Stimulated activated CD8-positive, alpha-beta memory T cell treated with anti-CD3 and anti-CD28 coated beads, Interleukin-12 subunit alpha, Interleukin-12 subunit beta, amount 100 ng/mL, for 4 hours (primary cell): ENCODE results near the gene SEPTIN5.
A peak's percentile ranks its signal among the peaks of the same experiment; 100 is the strongest.

Experiments used
- DNase-seq: peaks from one replicate; pipeline ENCODE4 v3.0.0-alpha.2; 2020; ENCODE audit warnings: low read depth

SEPTIN5 gene

DNA sequence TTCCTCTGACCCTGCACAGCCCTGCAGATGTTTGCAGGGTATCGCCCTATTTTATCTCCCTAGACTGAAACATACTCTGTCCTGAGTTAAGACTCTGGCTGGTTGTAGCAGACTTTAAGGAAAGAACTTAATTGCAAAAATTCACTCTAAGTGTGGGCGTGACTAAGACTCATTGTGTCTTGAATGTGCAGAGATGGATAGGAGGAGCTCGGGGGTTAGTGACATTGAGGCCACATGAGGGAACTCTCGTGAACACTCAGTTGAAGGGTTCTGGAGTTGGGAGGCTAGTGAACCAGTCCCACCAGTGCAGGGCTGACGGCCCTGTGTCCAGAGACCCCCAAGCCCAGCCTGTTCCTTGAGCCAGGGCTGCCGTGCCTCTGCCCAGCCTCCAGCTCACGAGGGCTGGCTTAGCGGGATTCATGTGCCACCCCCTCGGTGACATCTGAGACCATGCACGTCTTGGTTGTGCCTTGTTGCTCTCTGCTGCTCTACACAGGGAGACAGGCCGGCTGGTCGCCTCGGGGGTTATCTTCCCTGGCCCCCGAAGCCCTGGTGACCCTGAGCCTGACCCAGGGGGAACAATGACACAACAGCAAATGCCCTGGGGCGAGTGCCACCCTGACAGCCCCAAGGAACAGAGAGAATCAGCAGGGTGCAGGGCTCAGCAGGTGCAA, 34.8 kb downstream of the SEPTIN5 start:
- no peak for DNase-seq

DNA sequence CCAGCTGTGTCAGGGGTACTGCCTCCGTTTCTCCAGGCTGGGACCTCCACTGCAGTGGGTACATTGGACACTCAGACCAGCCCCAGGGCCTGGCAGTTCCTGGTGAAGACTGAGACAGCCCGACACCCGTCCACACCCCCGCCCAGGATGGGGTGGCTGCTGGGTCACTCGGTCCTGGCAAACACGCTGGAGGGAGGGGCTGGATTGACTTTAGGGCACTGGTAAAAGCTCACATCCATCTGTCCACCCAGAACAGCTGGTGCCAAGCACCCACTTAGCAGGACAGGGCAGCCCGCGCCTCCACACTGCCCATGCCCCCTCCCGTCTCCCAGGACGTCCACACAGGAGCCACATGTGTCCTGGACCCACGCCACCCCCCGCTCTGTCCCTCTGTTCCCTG, 35.6 kb downstream of the SEPTIN5 start:
- DNase-seq, result no peak

DNA sequence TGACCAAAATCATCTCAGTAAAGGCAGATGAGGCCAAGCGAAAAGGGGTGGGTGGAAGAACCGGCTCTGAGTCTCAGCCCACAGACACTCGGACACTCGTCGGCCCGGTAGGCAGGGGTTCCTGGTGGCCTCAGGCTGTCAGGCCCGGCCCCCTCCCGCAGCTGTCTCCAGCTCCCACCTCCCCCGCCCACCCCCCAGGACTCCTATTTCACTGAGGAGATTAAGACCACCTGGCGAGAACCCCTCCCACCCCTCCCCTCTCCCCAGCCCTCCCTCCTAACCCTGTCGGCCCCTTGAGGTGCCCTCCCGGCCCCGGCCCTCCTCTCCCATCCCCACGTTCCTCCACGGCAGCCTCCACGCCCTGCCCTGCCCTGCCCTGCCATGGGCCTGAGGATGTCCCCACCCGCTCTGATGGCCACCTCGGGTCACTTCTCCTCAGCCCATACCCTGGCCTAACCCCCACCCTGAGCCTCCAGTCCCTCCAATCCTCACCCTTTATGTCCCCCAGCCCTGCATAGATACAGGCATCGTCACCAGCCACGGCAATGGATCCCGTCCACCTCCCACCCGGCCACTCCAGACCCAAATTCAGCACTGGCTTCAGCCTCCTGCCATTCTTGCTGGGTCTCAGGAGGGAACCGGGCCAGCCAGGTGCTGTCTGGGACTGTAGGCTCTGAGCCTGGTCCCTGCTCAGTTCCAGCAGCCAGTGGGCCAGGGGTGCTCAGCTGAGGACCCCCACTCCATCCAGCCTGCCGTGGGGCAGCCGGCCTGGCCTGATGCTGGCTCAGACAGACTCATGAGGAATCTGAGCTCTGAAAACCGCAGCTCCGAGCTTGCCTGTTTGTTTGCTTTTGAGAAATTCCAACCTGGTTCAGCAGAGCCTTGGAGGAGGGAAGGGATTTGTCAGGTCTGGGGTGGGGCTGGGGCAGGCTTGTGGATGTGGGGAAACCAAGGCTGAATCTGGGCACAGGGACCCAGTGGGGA, 36.5 kb downstream of the SEPTIN5 start:
- no peak for DNase-seq

DNA sequence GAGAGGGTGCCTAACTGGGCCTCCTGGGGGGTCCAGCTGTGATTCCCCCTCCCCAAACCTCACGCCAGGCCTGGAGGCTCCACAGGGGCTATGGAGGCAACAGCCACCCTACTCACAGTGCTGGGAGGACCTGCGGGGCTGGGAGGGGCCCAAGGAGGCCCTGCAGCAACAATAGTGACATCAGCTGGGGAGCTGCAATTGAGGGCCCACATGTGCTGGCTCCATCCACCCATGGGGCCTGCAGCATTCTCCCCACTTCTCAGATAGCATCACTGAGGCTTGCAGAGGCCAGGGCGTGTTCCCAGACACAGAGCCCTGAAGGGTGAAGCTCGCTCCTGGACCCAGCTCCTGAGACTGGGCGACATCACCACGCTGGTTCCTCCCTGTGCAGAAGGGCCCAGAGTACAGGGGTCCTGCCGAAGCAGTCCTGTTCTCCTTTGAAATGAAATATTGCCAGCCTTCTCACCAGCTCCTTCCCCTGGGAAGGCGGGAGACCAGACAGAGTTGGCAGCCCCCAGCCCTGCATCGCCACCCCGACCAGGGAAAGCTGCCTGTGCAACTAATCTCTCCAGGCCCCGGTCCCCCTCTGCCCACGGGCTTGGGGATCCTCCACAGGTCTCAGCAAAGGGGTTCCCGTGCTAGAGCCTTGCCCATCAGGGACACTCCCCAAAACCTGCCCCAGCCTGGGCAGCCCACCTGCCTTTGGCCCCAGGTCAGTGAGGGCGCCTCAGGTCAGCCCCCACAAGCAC, 37.4 kb downstream of the SEPTIN5 start:
- DNase-seq, result no peak

DNA sequence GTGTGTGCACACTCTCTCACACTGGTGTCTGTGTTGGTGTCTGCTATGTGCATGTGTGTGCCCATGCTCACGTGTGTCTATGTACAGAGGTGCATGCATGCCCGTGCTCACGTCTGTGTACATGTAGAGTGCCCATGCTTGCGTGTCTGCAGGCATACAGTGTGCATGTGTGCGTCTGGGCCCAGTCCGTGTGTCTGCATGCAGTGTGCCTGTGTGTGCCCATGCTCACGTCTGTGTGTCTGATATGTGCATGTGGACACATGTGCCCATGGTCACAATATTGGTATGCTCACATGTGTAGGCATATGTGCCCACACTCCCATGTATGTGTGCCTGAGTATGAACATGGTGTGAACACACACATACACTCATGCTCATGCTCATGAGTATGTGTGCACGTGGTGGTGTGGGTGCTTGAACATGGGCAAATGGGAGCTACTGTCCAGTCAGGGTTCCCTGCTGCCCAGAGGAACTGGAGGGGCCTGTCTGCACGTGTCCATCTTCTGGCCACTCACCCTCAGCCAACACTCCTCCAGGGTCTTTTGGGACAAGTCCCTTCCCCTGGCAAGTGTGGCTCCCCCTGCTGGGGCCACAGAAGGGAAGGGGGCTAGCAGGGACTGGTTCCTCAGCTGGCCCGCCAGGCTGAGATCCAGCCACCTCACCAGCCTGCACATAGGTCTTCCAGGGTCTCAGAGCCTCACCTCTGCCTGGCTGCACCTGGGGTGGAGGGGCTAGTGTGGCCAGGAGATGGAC, 39.0 kb downstream of the SEPTIN5 start:
- DNase-seq, result no peak

DNA sequence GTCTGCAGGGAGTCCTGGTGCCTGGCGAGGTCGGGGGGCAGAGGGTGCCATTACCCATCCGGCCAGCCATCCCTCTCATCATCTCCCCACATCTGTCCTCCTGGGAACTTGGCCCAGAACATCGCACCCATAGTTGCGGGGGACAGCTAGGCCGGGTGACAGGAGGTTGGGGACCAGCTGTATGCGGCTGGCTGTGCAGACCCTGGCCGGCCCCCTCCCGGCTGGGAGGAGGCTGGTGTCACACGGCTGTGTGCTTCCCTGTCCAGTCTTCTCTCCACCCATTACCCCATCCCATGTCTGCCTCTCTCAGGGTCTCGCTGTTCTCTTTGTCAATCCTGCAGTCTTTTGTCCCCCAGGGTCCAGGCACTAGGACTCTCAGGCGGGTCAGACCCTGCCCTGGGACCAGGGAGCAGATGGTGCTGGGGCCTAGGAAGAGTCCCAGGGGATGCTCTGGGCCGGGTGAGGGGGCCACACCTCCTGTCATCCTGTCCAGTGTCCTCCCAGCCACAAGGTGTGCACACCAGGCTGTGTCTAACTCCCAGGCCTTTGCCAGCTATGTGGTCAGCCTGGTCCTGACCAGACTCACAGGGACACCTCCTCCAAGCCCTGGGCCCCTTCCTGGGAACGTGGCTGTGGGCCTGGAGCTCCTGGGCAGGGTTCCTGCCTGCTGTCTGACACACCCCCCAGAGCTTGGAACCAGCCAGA, 39.8 kb downstream of the SEPTIN5 start:
- no peak for DNase-seq

DNA sequence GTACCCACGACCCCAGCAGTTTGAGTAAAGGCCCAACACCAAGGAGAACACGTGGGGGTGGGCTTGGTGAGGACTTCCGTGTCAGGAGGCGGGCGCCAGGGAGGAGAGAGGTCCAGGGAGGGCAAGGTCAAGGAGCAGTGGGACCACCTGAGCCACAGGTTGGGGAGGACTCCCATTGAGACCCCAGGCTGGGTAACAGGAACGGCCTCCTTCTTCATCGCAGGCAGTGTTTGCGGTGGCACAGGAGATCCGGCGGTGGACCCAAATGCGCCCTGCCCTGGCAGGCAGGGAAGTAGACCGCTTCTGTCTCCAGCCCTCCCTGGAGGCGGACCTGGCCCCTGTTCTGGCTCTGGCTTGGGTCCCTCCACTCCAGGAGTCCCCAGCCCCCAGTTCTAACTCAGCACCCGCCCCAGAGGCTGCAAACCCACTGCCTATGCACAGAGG, 40.4 kb downstream of the SEPTIN5 start:
- DNase-seq, result no peak

DNA sequence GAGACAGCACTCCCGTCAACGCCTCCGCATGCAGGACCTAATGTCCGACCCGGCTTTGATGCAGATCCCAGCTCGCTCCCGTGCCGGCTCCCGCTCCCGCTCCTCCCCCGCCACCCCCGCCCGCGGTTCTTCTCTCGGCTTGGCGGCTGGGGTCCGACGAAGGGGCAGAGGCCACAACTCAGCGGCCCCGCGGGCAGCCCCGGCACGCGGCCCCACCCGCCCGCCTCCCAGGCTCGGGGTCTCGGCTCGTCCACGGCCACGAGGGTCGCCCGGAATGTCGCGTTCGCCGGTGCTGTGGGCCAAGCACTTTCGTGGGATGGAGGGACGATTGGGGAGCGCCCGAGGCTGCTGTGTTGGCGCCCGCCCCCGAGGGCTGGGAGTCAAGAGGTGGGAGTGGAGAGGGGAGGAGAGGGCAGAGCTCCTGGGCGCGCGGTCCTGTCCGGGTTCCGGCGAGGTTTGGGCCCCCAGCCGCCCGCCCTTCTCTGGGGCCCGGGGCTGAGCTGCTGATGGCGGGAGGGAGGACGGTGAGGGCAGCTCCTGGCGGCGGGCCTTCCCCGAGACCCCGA, 40.9 kb downstream of the SEPTIN5 start:
- no peak for DNase-seq

DNA sequence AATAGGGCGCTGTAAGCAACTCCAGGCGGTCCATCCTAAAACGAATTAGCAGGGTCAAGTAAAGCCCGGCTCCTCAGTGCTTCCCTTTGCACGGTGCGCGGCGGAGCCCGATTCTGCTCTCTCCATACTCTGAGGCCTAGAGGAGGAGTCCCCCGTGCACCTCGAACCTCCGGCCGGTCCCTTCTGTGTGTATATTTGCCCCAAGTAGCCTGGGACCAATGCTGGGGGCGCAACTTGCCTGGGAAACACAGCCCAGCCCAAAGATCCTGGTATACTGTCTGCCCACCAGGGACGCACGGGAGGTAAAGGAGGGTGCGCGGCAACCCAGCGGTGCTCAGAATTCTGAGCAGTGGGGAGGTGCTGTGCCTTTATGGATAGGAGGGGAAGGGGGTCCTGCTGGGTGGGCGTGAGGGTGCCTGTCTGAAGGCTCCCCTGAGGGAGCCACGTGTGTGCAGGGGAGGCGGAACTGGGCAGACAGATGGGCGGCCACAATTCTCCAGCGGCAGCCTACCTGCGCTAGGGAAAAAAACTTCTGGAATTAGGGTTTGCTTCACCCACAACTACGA, 41.5 kb downstream of the SEPTIN5 start:
- no peak for DNase-seq

DNA sequence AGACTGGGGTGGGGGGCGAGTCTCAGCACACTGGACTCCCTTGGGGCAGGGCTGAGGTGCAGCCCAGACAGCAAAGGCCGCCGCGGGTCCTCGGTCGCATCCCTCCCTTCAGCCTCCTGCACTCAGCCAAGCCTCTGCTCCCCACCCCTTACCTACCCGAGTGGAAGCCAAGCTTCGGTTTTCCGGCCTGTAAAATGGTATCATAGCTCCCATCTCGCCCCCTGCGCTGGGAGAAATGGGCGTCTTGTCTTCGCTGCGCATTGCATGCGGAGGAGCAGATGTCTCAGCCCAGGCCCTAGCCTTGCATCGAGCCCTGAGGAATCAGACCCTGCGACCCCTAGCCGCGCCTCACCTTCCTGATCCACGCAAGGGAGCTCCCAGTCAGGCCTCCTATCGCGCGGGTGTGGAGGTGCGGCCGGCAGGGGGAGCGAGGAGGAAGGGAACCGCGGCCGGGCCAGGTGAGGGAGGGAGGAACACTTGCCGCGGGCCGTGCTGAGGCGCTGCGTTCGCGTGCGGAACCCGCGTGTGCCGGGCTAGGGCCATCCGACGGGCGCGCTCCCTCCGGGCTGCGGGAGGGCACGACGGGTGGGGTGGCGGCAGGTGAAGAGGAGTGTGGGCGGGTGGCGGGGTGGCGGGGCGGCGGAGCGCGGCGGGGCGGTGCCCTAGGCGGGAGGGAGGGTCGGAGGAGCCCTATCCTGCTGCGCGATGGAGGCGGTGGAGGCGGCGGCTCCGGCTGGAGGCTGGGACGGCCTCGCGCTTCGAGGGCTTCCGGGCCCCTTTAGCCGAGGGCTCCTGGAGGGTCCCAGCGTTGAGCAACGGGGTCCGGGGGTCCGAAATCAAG, 42.2 kb downstream of the SEPTIN5 start:
- peak; percentile 27 for DNase-seq

DNA sequence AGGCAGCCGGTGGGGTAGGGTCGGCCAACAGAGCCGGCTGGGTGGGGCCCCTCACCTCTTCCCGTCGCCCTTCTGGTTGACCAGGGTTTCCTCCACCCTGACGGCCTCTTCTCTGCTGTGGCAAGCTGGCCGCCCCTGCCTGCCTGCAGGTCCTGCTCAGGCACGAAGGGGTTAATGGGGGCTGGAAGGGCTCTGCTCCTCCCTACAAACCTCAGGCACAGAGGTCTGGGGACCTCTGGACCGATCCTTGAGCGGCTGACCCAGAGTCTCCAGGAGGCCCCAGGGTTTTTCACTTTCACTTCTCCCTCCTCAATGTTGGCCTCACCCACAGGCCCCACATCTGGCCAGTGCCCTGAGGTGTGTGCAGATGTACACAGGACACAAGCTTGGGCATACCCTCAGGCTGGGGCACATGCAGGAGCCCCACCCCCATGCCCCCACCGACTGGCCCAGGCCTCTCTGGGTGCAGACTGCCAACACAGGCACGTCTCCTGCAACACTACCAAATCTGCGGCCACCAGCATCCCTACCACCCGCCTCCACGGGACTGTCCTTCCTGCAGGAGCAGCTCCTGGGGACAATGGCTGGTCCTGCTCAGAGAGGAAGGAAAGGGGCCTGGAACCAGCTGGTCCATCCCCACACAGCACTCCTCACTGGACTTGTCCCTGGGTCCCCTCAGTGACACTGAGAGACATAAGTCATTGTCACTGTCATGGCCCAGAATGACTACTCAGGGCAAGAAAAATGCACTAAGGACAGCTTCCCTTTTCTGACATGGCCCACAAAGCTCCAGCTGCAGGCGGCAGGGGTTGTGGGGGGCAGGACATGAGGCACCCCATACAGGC, 43.1 kb downstream of the SEPTIN5 start:
- DNase-seq, result no peak

DNA sequence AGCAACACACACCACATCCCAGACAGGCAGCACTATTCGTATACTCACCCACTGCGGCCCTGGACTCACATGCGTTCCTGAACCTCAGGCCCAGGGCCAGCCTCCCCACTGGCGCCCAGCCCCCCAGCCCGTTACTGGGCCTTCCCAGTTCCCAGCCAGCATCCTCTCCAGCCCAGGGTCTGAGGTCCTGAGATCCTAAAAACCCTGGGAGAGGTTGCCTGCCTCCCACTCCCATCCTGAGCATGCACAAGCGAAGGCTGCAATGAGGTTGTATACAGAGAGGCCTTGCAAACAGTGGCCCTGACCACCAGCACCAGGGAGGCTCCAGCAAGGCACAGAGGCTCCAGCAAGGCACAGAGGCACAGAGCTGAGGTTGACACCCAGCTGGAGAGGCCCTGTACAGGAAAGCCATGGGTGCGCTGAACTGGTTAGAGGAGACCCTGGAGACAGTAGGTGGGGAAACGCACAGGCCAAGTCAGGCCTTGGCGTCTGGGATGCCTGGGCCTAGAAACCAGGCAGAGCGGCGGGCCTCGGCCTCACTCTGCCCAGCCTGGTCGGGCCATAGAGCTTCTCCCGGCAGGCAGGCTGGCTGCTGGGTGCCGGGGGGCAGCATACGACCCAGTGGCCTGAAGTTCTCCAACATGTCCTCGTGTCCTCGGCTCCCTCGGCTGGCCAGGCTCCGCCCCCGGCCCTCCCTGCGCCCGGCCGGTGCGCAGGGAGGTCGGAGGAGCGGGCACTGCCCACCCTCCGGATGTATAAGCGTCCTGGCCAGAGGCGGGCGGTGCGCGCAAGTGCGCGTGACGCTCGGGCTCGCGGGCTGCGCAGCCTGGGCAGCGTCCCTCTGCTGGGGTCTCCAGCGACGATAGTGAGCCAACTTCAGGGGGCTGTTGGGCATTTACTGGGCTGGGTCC, 43.9 kb downstream of the SEPTIN5 start:
- DNase-seq, result no peak

DNA sequence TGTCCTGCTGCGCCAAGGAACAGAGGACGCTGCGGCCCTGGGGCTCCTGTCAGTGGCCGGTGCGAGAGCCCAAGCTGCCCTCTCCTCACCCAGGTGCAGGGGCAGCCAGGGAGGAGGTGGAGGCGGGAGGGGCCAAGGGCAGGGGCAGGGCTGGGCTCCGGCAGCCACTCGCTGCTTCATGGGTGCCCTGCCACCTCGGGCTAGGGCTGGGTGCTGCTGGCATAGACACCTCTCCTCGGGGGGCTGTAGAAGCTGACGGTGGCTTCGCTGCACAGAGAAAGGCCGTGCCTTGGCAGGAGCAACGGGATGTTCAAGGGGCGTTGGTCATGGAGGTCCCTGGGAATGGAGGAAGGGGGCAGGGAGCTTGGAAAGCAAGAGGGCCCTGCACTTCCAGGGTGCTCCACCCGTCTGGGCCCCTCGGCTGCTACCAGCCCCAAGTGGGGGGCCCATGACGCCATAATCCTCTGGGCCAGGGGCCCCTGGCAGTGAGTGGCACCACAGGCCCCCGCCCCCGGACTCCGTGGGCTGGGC, 44.7 kb downstream of the SEPTIN5 start:
- DNase-seq, result no peak

DNA sequence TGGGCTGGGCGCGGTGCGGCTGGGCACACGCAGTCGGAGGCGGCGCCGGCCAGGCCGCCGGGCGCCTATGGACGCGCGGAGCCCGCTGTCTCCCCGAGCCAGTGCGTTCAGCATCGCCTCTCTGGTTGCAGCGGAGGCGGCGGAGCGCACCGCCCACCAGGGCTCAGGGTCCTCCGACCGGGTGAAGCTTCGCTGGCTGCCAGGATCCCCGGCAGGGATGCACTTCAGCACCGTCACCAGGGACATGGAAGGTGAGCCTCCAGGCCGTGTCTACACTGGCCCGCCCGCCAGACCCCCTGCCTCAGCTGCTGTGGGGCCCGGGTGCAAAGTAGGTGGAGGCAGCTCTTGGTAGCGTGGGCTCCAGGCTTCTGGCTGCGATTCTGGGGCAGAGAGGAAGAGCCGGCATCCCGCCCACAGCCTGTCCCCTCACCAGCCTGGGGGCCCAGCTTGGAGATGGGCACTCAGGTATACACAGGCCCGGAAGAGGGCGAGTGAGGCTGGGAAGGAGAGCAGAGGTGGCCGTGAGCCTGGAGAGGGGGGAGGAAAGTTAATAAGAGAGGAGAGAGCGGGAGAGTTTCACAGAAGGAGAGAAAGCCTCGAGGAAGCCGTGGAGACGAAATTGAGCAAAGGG, 45.2 kb downstream of the SEPTIN5 start:
- DNase-seq, result no peak

DNA sequence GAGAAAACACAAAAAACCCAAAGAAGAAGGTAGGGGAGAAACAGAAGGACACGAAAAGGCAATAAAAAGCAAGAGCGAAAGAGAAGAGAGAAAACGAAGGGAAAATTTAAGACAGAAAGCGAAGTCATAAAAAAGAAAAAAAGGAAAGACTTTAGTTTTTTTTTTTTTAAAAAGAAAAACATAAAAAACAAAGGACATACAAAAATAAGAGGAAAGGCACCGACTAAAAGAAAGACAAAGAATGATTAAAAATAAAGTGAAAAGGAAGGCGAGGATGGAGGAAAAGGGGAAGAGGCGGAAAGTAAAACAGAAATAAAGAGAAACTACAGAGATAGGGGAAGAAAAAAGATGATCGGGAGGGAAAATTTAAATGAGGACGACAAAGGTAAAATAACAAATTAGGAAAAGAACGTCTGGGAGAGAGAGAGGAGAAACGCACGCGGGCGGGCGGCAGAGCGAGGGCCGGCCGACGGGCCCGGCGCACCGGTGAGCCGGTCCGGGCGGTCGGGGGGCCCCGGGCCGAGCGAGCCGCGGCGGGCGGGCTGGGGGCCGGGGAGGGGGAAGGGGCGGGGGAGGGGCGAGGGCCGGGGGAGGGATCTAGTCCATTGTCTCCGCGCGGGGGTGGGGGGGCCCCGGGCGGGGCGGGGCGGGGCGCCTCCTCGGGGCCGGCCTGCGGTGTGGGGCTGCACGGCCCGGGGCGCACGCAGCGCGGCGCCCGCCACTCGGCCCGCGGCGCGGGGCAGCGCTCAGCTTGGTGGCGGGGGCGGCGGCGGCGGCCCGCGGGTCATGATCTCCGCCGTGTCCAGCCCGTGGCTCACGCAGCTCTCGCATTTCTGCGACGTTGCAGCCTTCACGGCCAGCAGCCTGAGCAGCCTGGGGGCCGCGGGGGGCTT, 46.0 kb downstream of the SEPTIN5 start, which contains the start of gene TBX1:
TSS of gene TBX1 (plus strand) at position 721 of the 893 bp plus-strand sequence. CDS start at position 787, 66 bp downstream.
- DNase-seq, result no peak
